TTC549 (cell line): ENCODE data around the gene CRACR2A.

Experiments used
- FAIRE-seq: peaks from 2 replicates; lab custom pipeline; 2012; peaks lifted over from hg19 to GRCh38; lab: Jason Lieb, UNC

CRACR2A gene

GRCh38 chr12:3595721-3596120, 157.2 kb downstream of the CRACR2A start:
- FAIRE-seq, result no peak

GRCh38 chr12:3594966-3595365, 157.9 kb downstream of the CRACR2A start:
- no peak for FAIRE-seq

GRCh38 chr12:3593906-3594483, 158.9 kb downstream of the CRACR2A start:
- FAIRE-seq, result no peak

GRCh38 chr12:3592856-3593625, 159.9 kb downstream of the CRACR2A start:
- FAIRE-seq, result no peak

- FAIRE-seq, result no peak
Measured at GRCh38 chr12:3589745-3590144, 163.2 kb downstream of the CRACR2A start.

GRCh38 chr12:3587402-3588013, 165.4 kb downstream of the CRACR2A start:
- no peak for FAIRE-seq

GRCh38 chr12:3583656-3584334, 169.1 kb downstream of the CRACR2A start:
- no peak for FAIRE-seq

GRCh38 chr12:3580094-3580749, 172.7 kb downstream of the CRACR2A start:
- FAIRE-seq, result no peak

GRCh38 chr12:3579446-3580093, 173.3 kb downstream of the CRACR2A start:
- FAIRE-seq, result no peak

- no peak for FAIRE-seq
Measured at GRCh38 chr12:3578557-3578956, 174.4 kb downstream of the CRACR2A start.

- no peak for FAIRE-seq
Measured at GRCh38 chr12:3576891-3577290, 176.0 kb downstream of the CRACR2A start.

- no peak for FAIRE-seq
Measured at GRCh38 chr12:3574986-3575385, 177.9 kb downstream of the CRACR2A start.

- no peak for FAIRE-seq
Measured at GRCh38 chr12:3572560-3572959, 180.3 kb downstream of the CRACR2A start.

GRCh38 chr12:3571724-3572123, 181.2 kb downstream of the CRACR2A start:
- no peak for FAIRE-seq

GRCh38 chr12:3571323-3571722, 181.6 kb downstream of the CRACR2A start:
- FAIRE-seq, result no peak

GRCh38 chr12:3568695-3569094, 184.2 kb downstream of the CRACR2A start:
- no peak for FAIRE-seq

GRCh38 chr12:3565985-3566384, 186.9 kb downstream of the CRACR2A start:
- no peak for FAIRE-seq
